Measurements from ENCODE around the gene IL17RA. TPM values are rescaled to one million over a fixed set of nuclear protein-coding genes. Genes with fewer than 3 reads are reported as not detected.

Gene IL17RA
- total RNA-seq, 1 donor from 2014 or later, result 11.6 TPM

GRCh38 chr22:17114898-17115235, 30.1 kb downstream of the IL17RA start:
- DNase-seq (ENCODE audit: low spot score), result peak; percentile 38
- H3K36me3 Mint-ChIP-seq (ENCODE audit: low read depth), result peaks cover 2% of the 10 kb centered on the region
- no peak overlapping the region for H3K27ac Mint-ChIP-seq (ENCODE audit: unreplicated experiment)
- no peak for TF ChIP-seq CTCF (IDR thresholded peaks at IDR 0.05)
- no peaks in the 10 kb centered on the region for H3K4me1 Mint-ChIP-seq (ENCODE audit: low read depth)
- no peak overlapping the region for H3K4me3 Mint-ChIP-seq (ENCODE audit: unreplicated experiment)
- H3K27me3 Mint-ChIP-seq (ENCODE audit: low read depth), result no peaks in the 10 kb centered on the region
- H3K9me3 Mint-ChIP-seq (ENCODE audit: low read depth), result peaks cover 6% of the 10 kb centered on the region

GRCh38 chr22:17115236-17115635, 30.4 kb downstream of the IL17RA start:
- DNase-seq (ENCODE audit: low spot score), result peak; percentile 34
- Mint-ChIP-seq H3K4me3 (ENCODE audit: unreplicated experiment) (no peak overlapping the region), H3K27me3 (ENCODE audit: low read depth) (no peaks in the 10 kb centered on the region), H3K9me3 (ENCODE audit: low read depth) (peaks cover 6% of the 10 kb centered on the region), H3K36me3 (ENCODE audit: low read depth) (peaks cover 1% of the 10 kb centered on the region), H3K27ac (ENCODE audit: unreplicated experiment) (no peak overlapping the region), H3K4me1 (ENCODE audit: low read depth) (no peaks in the 10 kb centered on the region)
- TF ChIP-seq CTCF (IDR thresholded peaks at IDR 0.05), result no peak

GRCh38 chr22:17115945-17116565, 31.3 kb downstream of the IL17RA start:
- H3K27ac Mint-ChIP-seq (ENCODE audit: unreplicated experiment), result no peak overlapping the region

GRCh38 chr22:17116572-17117330, 32.0 kb downstream of the IL17RA start:
- Mint-ChIP-seq H3K4me3 (ENCODE audit: unreplicated experiment) (no peak overlapping the region), H3K9me3 (ENCODE audit: low read depth) (peaks cover 6% of the 10 kb centered on the region), H3K27me3 (ENCODE audit: low read depth) (peaks cover 2% of the 10 kb centered on the region), H3K36me3 (ENCODE audit: low read depth) (no peaks in the 10 kb centered on the region), H3K27ac (ENCODE audit: unreplicated experiment) (no peak overlapping the region), H3K4me1 (ENCODE audit: low read depth) (peaks cover 2% of the 10 kb centered on the region)
- DNase-seq (ENCODE audit: low spot score), result peak; percentile 51
- no peak for TF ChIP-seq CTCF (IDR thresholded peaks at IDR 0.05)

More at GRCh38 chr22:17115945-17116565, 31.3 kb downstream of the IL17RA start:
- Mint-ChIP-seq H3K4me3 (ENCODE audit: unreplicated experiment) (no peak overlapping the region), H3K36me3 (ENCODE audit: low read depth) (no peaks in the 10 kb centered on the region), H3K27me3 (ENCODE audit: low read depth) (no peaks in the 10 kb centered on the region), H3K4me1 (ENCODE audit: low read depth) (no peaks in the 10 kb centered on the region), H3K9me3 (ENCODE audit: low read depth) (peaks cover 6% of the 10 kb centered on the region)
- DNase-seq (ENCODE audit: low spot score), result no peak
- TF ChIP-seq CTCF (IDR thresholded peaks at IDR 0.05), result no peak

- peak; percentile 51 for DNase-seq (ENCODE audit: low spot score)
- TF ChIP-seq CTCF (IDR thresholded peaks at IDR 0.05), result no peak
- no peak overlapping the region for H3K4me3 Mint-ChIP-seq (ENCODE audit: unreplicated experiment)
- H3K27me3 Mint-ChIP-seq (ENCODE audit: low read depth), result peaks cover 5% of the 10 kb centered on the region
- no peaks in the 10 kb centered on the region for H3K36me3 Mint-ChIP-seq (ENCODE audit: low read depth)
- no peak overlapping the region for H3K27ac Mint-ChIP-seq (ENCODE audit: unreplicated experiment)
- H3K4me1 Mint-ChIP-seq (ENCODE audit: low read depth), result peaks cover 4% of the 10 kb centered on the region
- peaks cover 6% of the 10 kb centered on the region for H3K9me3 Mint-ChIP-seq (ENCODE audit: low read depth)
Observed at GRCh38 chr22:17117400-17117799, 32.6 kb downstream of the IL17RA start.
